Measurements from ENCODE around the gene SIM2.

GRCh38 chr21:36672737-36673136 is 26.2 kb upstream of the SIM2 start:
- TF ChIP-seq MXI1 (conservative IDR thresholded peaks at IDR 0.05; ENCODE audit: poor library complexity, severe bottlenecking) (no peak), POLR2AphosphoS5 (IDR thresholded peaks at IDR 0.05) (no peak)
